Lower lobe of right lung (tissue), 2 donors: ENCODE measurements around the gene AIPL1. TPM values are rescaled to one million over a fixed set of nuclear protein-coding genes. Genes with fewer than 3 reads are reported as not detected.

Experiments used
- ATAC-seq, 2 donors: fragments of 200-7000 bp; cut with Tn5 transposase; one replicate each; pipeline ENCODE4 v1.9.1; 2020 to 2022; ENCODE audit warnings: mild to moderate bottlenecking in 2 of 2, moderate library complexity in 2 of 2
- DNase-seq: peaks from one replicate; pipeline ENCODE4 v3.0.0-alpha.2; 2020
- H3K27ac ChIP-seq: fragments of 200-600 bp; one replicate; pipeline ENCODE4 v1.8.0; 2022
- H3K27me3 ChIP-seq: fragments of 200-600 bp; one replicate; pipeline ENCODE4 v1.8.0; 2022; ENCODE audit warnings: low read depth
- H3K36me3 ChIP-seq: fragments of 200-600 bp; one replicate; pipeline ENCODE4 v1.8.0; 2022; ENCODE audit warnings: mild to moderate bottlenecking
- H3K4me1 ChIP-seq: fragments of 200-600 bp; one replicate; pipeline ENCODE4 v1.8.0; 2022
- H3K4me3 ChIP-seq: fragments of 200-600 bp; one replicate; pipeline ENCODE4 v1.8.0; 2022; ENCODE audit warnings: mild to moderate bottlenecking
- H3K9me3 ChIP-seq: fragments of 200-600 bp; one replicate; pipeline ENCODE4 v1.8.0; 2022
- CTCF ChIP-seq: fragments of 200-600 bp; IDR thresholded peaks from one replicate; pipeline ENCODE4 v1.8.0; 2022; ENCODE audit warnings: antibody characterized with exemption, mild to moderate bottlenecking
- intact Hi-C: fragments of 100-400 bp; cut with DNase I; formaldehyde crosslinking; loops from one replicate; pipeline ENCODE4 v1.11.0; 2022
- total RNA-seq: library from RNA; stranded (reverse); fragmentation: NEBNext Ultra II Directional; extraction: Animal tissue kit (Norgen Biotek cat#: 25700); gene quantifications from one replicate; pipeline ENCODE4 v1.2.1, GENCODE V29; 2021
- donor health status: DM: no; HTN: yes; CAD: no; lungs with severe emphysema.

AIPL1 gene
- total RNA-seq, 1 donor from 2014 or later: not detected

- no peaks in the 10 kb centered on the region for H3K9me3 ChIP-seq
- no peaks in the 10 kb centered on the region for H3K36me3 ChIP-seq
- peak within 1 kb of the TSS; percentile 67 for H3K4me3 ChIP-seq
- no peak for TF ChIP-seq CTCF
- peak; percentile 96 for DNase-seq
- H3K27me3 ChIP-seq: peaks cover 6% of the 10 kb centered on the region
- peaks cover 10% of the 10 kb centered on the region for H3K4me1 ChIP-seq
- peak; percentile 98 to 99 for ATAC-seq
- H3K27ac ChIP-seq: peak within 1 kb of the TSS; percentile 53
- intact Hi-C loops: no loop called here
These were observed 9.0 kb upstream of the AIPL1 start, which contains the start of gene PIMREG for GRCh38 chr17:6443692-6444570. PIMREG (plus strand) TSS chr17:6444455; CDS start chr17:6445111, 656 bp downstream.

DNA sequence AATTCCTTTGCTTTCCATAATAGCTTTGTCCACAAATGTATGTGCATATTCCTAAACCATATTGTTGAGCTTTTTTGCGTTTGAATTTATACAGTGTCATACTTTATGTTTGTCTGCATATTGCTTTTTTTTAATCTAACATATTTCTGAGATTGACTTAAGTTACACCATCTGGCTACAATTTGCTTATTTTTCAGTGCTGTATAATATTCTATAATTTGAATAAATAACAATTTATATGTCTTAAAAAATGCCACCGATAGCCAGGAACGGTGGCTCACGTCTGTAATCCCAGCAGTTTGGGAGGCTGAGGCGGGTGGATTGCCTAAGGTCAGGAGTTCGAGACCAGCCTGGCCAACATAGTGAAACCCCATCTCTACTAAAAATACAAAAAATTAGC is 7.9 kb upstream of the AIPL1 start:
- Histone ChIP-seq H3K36me3 (no peaks in the 10 kb centered on the region), H3K27me3 (peaks cover 6% of the 10 kb centered on the region), H3K4me3 (no peak overlapping the region), H3K27ac (no peak overlapping the region), H3K4me1 (peaks cover 10% of the 10 kb centered on the region), H3K9me3 (no peaks in the 10 kb centered on the region)
- DNase-seq (no peak), ATAC-seq (no peak)
- intact Hi-C loops: no loop called here
- no peak for TF ChIP-seq CTCF

DNA sequence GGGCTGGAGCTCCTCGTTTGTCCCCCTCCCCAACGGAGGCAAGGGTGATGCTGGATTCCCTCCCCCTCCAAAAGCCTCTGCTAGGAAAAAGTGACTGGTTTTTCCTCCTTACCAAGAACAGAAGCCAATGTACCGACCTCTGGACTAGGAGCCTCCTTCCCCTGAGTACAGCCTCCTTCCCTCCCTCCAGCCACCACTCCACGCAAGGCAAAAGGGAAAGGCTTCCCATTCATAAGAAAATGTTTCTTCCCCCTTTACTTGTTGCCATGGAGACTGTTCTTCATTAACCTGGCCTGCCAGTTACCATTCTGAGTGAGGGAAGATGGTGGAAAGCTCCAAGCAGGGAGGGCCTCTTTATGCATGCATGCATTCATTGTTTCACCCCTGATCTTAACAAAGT is 5.0 kb upstream of the AIPL1 start:
- ATAC-seq: no peak
- peaks cover 10% of the 10 kb centered on the region for H3K4me1 ChIP-seq
- intact Hi-C loops: no loop called here
- DNase-seq: no peak
- no peaks in the 10 kb centered on the region for H3K36me3 ChIP-seq
- H3K4me3 ChIP-seq: no peak overlapping the region
- H3K27ac ChIP-seq: no peak overlapping the region
- no peak for TF ChIP-seq CTCF
- H3K27me3 ChIP-seq: peaks cover 6% of the 10 kb centered on the region
- H3K9me3 ChIP-seq: no peaks in the 10 kb centered on the region

DNA sequence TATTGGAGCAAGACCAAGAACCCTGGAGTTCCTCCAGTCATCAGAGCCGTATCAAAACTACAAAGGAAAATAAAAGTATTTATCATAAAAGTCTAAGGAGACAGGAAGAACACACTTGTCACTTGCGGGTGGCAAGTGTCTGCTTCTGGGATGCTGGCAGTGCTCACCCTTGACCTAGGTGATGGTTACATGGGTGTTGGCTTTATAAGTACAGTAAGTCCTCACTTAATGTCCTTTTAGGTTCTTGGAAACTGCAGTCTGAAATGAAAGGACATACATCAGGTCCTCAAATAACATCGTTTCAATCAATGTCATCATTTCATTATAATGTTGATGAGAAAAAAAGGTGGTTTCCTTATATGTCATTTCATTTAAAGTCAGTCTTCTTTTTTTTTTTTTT is 3.0 kb upstream of the AIPL1 start:
- Histone ChIP-seq H3K4me3 (no peak overlapping the region), H3K4me1 (no peaks in the 10 kb centered on the region), H3K27ac (no peak overlapping the region), H3K27me3 (peaks cover 6% of the 10 kb centered on the region), H3K9me3 (no peaks in the 10 kb centered on the region), H3K36me3 (no peaks in the 10 kb centered on the region)
- intact Hi-C loops: no loop called here
- ATAC-seq (no peak), DNase-seq (no peak)
- TF ChIP-seq CTCF: no peak

GRCh38 chr17:6437466-6437865 is 2.5 kb upstream of the AIPL1 start:
- Histone ChIP-seq H3K27me3 (peaks cover 6% of the 10 kb centered on the region), H3K36me3 (no peaks in the 10 kb centered on the region), H3K9me3 (no peaks in the 10 kb centered on the region), H3K27ac (no peak overlapping the region), H3K4me3 (no peak overlapping the region), H3K4me1 (no peaks in the 10 kb centered on the region)
- no peak for DNase-seq
- no peak for ATAC-seq
- intact Hi-C loops: no loop called here
- TF ChIP-seq CTCF: no peak
